H1 (cell line): ENCODE results near the gene MRGPRE. TPM values are rescaled to one million over a fixed set of nuclear protein-coding genes. Genes with fewer than 3 reads are reported as not detected.

Source experiments
- CTCF ChIA-PET: fragments of 300-600 bp; sonication (Branson Sonifier 250); formaldehyde crosslinking; loops from one replicate; lab custom pipeline; 2021; ENCODE audit not compliant: partially characterized antibody; lab: Charles Lee
- POLR2A ChIA-PET: fragments of 300-600 bp; sonication (Branson Sonifier 250); formaldehyde crosslinking; loops from one replicate; lab custom pipeline; 2021; ENCODE audit warnings: inconsistent platforms; ENCODE audit not compliant: partially characterized antibody; lab: Charles Lee
- DNase-seq, 2 experiments: peaks; one replicate each; pipeline versions ENCODE4 v3.0.0 to v3.0.0-alpha.2; 2010 to 2022; ENCODE audit warnings: low spot score in 2 of 2, low read depth in 1 of 2, mixed read lengths in 1 of 2
- FAIRE-seq: peaks from 2 replicates; lab custom pipeline; 2011; peaks lifted over from hg19 to GRCh38; lab: Jason Lieb, UNC
- H2AFZ ChIP-seq: 2 replicates; pipeline ENCODE4 v1.8.1; 2012; ENCODE audit warnings: low read length, inconsistent platforms
- H2AK5ac ChIP-seq: 2 replicates; pipeline ENCODE4 v1.6.1; 2013; ENCODE audit warnings: low read depth, low read length
- H2BK120ac ChIP-seq: replicated peaks from 2 replicates; pipeline ENCODE3; 2013; ENCODE audit warnings: low read depth, low read length, inconsistent platforms
- H2BK12ac ChIP-seq: 2 replicates; pipeline ENCODE4 v1.6.1; 2013; ENCODE audit warnings: low read depth, low read length
- H2BK15ac ChIP-seq: 2 replicates; pipeline ENCODE4 v1.6.1; 2013; ENCODE audit warnings: low read length
- H2BK20ac ChIP-seq: 2 replicates; pipeline ENCODE4 v1.6.1; 2013; ENCODE audit warnings: low read length
- H2BK5ac ChIP-seq: 2 replicates; pipeline ENCODE4 v1.6.1; 2013; ENCODE audit warnings: low read depth, low read length
- H3K14ac ChIP-seq: 2 replicates; pipeline ENCODE4 v1.6.1; 2013; ENCODE audit warnings: inconsistent platforms; ENCODE audit not compliant: insufficient read length
- H3K18ac ChIP-seq: 2 replicates; pipeline ENCODE4 v1.6.1; 2013; ENCODE audit warnings: low read length; ENCODE audit errors: extremely low read depth
- H3K23ac ChIP-seq: 2 replicates; pipeline ENCODE4 v1.6.1; 2013; ENCODE audit warnings: inconsistent platforms; ENCODE audit not compliant: insufficient read length
- H3K23me2 ChIP-seq: 2 replicates; pipeline ENCODE4 v1.6.1; 2013; ENCODE audit warnings: low read depth, low read length
- H3K27ac ChIP-seq: 2 replicates; pipeline ENCODE4 v1.6.1; 2011; ENCODE audit warnings: low read depth, low read length, inconsistent platforms
- H3K27me3 ChIP-seq, 4 experiments: replicated peaks in 1 of 4; 1 replicate in 1 of 4; 2 replicates in 3 of 4; pipeline versions ENCODE4 v1.6.1 to v1.8.1; 2011 to 2013; ENCODE audit warnings: low read length in 3 of 4, mild to moderate bottlenecking in 3 of 4, inconsistent platforms in 2 of 4, mixed read lengths in 2 of 4, moderate library complexity in 1 of 4; ENCODE audit not compliant: control insufficient read depth in 3 of 4, insufficient read depth in 3 of 4; ENCODE audit errors: extremely low read depth in 1 of 4
- H3K36me3 ChIP-seq, 4 experiments: 2 replicates each; pipeline versions ENCODE4 v1.6.1 to v1.8.1; 2011 to 2013; ENCODE audit warnings: mild to moderate bottlenecking in 4 of 4, low read length in 3 of 4, moderate library complexity in 2 of 4, control low read depth in 1 of 4, inconsistent platforms in 1 of 4; ENCODE audit not compliant: insufficient read depth in 4 of 4, control insufficient read depth in 2 of 4
- H3K4ac ChIP-seq: replicated peaks from 2 replicates; pipeline ENCODE3; 2013; ENCODE audit warnings: low read length, low read depth, mixed read lengths, inconsistent platforms; ENCODE audit not compliant: insufficient read length
- H3K4me1 ChIP-seq, 4 experiments: replicated peaks in 1 of 4; 1 replicate in 1 of 4; 2 replicates in 3 of 4; pipeline versions ENCODE4 v1.6.1 to v1.8.1; 2011 to 2013; ENCODE audit warnings: low read length in 3 of 4, inconsistent platforms in 2 of 4, mixed read lengths in 1 of 4; ENCODE audit not compliant: insufficient read depth in 4 of 4, control insufficient read depth in 3 of 4
- H3K4me2 ChIP-seq, 2 experiments: 2 replicates each; pipeline versions ENCODE4 v1.6.1 to v1.8.1; 2011 to 2013; ENCODE audit warnings: low read depth in 2 of 2, low read length in 2 of 2, control low read depth in 1 of 2, inconsistent platforms in 1 of 2, mild to moderate bottlenecking in 1 of 2; ENCODE audit not compliant: insufficient read depth in 1 of 2
- H3K4me3 ChIP-seq, 4 experiments: fragments of 200-600, 300-600 bp in 1 of 4; sonication (generic), shearing (Covaris generic), sonication (Bioruptor Twin) in 1 of 4; 2 replicates each; pipeline versions ENCODE4 v1.5.1 to v1.8.1; 2011 to 2016; ENCODE audit warnings: low read length in 4 of 4, low read depth in 3 of 4, control low read depth in 2 of 4, inconsistent platforms in 2 of 4, mild to moderate bottlenecking in 2 of 4, mixed read lengths in 1 of 4, moderate library complexity in 1 of 4; ENCODE audit not compliant: insufficient read depth in 2 of 4; ENCODE audit errors: extremely low read depth in 1 of 4
- H3K56ac ChIP-seq: replicated peaks from 2 replicates; pipeline ENCODE3; 2013; ENCODE audit warnings: low read depth, mild to moderate bottlenecking, mixed read lengths, low read length, inconsistent platforms; ENCODE audit not compliant: insufficient read length
- H3K79me1 ChIP-seq: 2 replicates; pipeline ENCODE4 v1.6.1; 2013; ENCODE audit warnings: low read depth, low read length, control low read depth
- H3K79me2 ChIP-seq, 2 experiments: 2 replicates each; pipeline versions ENCODE4 v1.6.1 to v1.8.1; 2012 to 2013; ENCODE audit warnings: low read length in 2 of 2, mild to moderate bottlenecking in 2 of 2, inconsistent platforms in 1 of 2; ENCODE audit not compliant: insufficient read depth in 2 of 2, control insufficient read depth in 1 of 2
- H3K9ac ChIP-seq, 4 experiments: replicated peaks in 1 of 4; 1 replicate in 1 of 4; 2 replicates in 3 of 4; pipeline versions ENCODE4 v1.6.1 to v1.8.1; 2011 to 2013; ENCODE audit warnings: low read depth in 3 of 4, low read length in 3 of 4, control low read depth in 2 of 4, mild to moderate bottlenecking in 2 of 4, moderate library complexity in 2 of 4, inconsistent platforms in 1 of 4; ENCODE audit errors: extremely low read depth in 1 of 4
- H3K9me3 ChIP-seq, 2 experiments: 2 replicates each; pipeline versions ENCODE4 v1.6.1 to v1.8.1; 2012 to 2013; ENCODE audit warnings: mild to moderate bottlenecking in 2 of 2, moderate library complexity in 2 of 2, control low read depth in 1 of 2, inconsistent platforms in 1 of 2, low read depth in 1 of 2, low read length in 1 of 2, mixed read lengths in 1 of 2; ENCODE audit not compliant: insufficient read depth in 2 of 2
- H4K20me1 ChIP-seq, 2 experiments: replicated peaks in 1 of 2; 2 replicates each; pipeline versions ENCODE3 to v1.8.1; 2011 to 2013; ENCODE audit warnings: inconsistent platforms in 2 of 2, low read length in 2 of 2, mild to moderate bottlenecking in 1 of 2; ENCODE audit not compliant: insufficient read depth in 2 of 2, control insufficient read depth in 1 of 2
- H4K5ac ChIP-seq: 2 replicates; pipeline ENCODE4 v1.6.1; 2013; ENCODE audit warnings: low read length, low read depth, mixed read lengths, inconsistent platforms; ENCODE audit not compliant: insufficient read length
- H4K8ac ChIP-seq: 2 replicates; pipeline ENCODE4 v1.8.0; 2013; ENCODE audit warnings: mild to moderate bottlenecking, moderate library complexity, low read length, inconsistent platforms; ENCODE audit not compliant: insufficient read depth; ENCODE audit errors: extremely low read depth
- H4K91ac ChIP-seq: replicated peaks from 2 replicates; pipeline ENCODE3; 2013; ENCODE audit warnings: low read length, mixed read lengths, inconsistent platforms; ENCODE audit not compliant: insufficient read length
- KDM4A ChIP-seq: IDR thresholded peaks from one replicate; pipeline ENCODE4 v1.7.1; 2012; ENCODE audit warnings: low read depth, mild to moderate bottlenecking, moderate library complexity, low read length, inconsistent platforms; ENCODE audit not compliant: severe bottlenecking
- PHF8 ChIP-seq: fragments of 200-600 bp; sonication (generic); conservative IDR thresholded peaks from 2 replicates; pipeline ENCODE4 v1.7.1; 2012; ENCODE audit warnings: low read depth, mild to moderate bottlenecking, inconsistent platforms, low read length, moderate library complexity
- RNF2 ChIP-seq: fragments of 200-900, 300-1000 bp; sonication (generic); IDR thresholded peaks from 2 replicates; pipeline ENCODE4 v1.7.1; 2016; ENCODE audit warnings: borderline replicate concordance, low read depth, mild to moderate bottlenecking, antibody characterized with exemption, low read length; ENCODE audit not compliant: poor library complexity, severe bottlenecking; ENCODE audit errors: missing control alignments
- SIX5 ChIP-seq: IDR thresholded peaks from 2 replicates; pipeline ENCODE4 v1.6.1; 2011; ENCODE audit warnings: mild to moderate bottlenecking, low read depth, low read length
- TCF12 ChIP-seq: IDR thresholded peaks from 2 replicates; pipeline ENCODE4 v1.6.1; 2011; ENCODE audit warnings: low read depth, mild to moderate bottlenecking, low read length
- WGBS, 2 experiments: shearing (Covaris generic) in 1 of 2; methylation state at CpG; one replicate each; pipeline versions ENCODE4 v1.1.6 to v1.1.7; 2013 to 2015; ENCODE audit warnings: low lambda C conversion rate in 2 of 2, mixed read lengths in 2 of 2, inconsistent platforms in 1 of 2, low coverage in 1 of 2, missing lambda C conversion rate in 1 of 2; ENCODE audit not compliant: insufficient replicate concordance in 2 of 2, insufficient coverage in 1 of 2, insufficient read length in 1 of 2; ENCODE audit errors: extremely low coverage in 1 of 2, missing lambda C conversion rate in 1 of 2; 5-methylcytosine and 5-hydroxymethylcytosine counted together
- polyA plus RNA-seq, 7 experiments: library from polyadenylated mRNA; depleted of rRNA in 3 of 7; stranded (reverse) in 5 of 7; unstranded in 2 of 7; fragments of >200 nt in 5 of 7; fragments of 200-250 nt in 2 of 7; gene quantifications; 1 replicate in 5 of 7; 2 replicates in 1 of 7; 4 replicates in 1 of 7; pipeline versions ENCODE4 v1.2.1 to v1.2.3, GENCODE V29; 2011 to 2013; ENCODE audit warnings: missing spikeins in 2 of 7, mixed read lengths in 2 of 7
- total RNA-seq: library from RNA; stranded (reverse); fragmentation: NEBNext Ultra II Directional; extraction: Animal tissue kit (Norgen Biotek cat#: 25700); gene quantifications from 2 replicates; pipeline ENCODE4 v1.2.1, GENCODE V29; 2021

Gene MRGPRE
- total and polyA plus RNA-seq, 2 of the 8 experiments (the other 6 are each of a cell fraction or from before 2014, with no cell fraction given), result not detected

- FAIRE-seq, result no peak
- 90% methylated on average over 22 of the region's 23 CpGs; no CpG with 5 or more reads in 1 of the 2 experiments for WGBS, 2 experiments
Observed at GRCh38 chr11:3228445-3228829, 3.8 kb downstream of the MRGPRE start.

More at GRCh38 chr11:3228445-3228829, 3.8 kb downstream of the MRGPRE start:
- Histone ChIP-seq H3K23me2 (no peaks in the 10 kb centered on the region), H2BK15ac (0 out of 2 replicates have a peak overlapping the region, but pooled peaks have one; percentile 10), H3K4me3 (no peak overlapping the region), H3K14ac (no peak overlapping the region), H4K8ac (no peak overlapping the region; the same call in 1 of the 2 replicates), H3K4ac (no peak overlapping the region), H2BK12ac (no peak overlapping the region), H4K20me1 (peaks cover 0 to 2% of the 10 kb centered on the region in 2 experiments), H3K18ac (no peak overlapping the region), H2BK5ac (no peak overlapping the region), H3K36me3 (no peaks in the 10 kb centered on the region), H3K27ac (no peak overlapping the region), H2AK5ac (no peak overlapping the region), H2BK120ac (no peak overlapping the region), H3K23ac (no peak overlapping the region), H2BK20ac (no peak overlapping the region), H3K79me1 (no peaks in the 10 kb centered on the region), H3K4me2 (no peak overlapping the region), H3K9me3 (no peaks in the 10 kb centered on the region), H3K9ac (no peak overlapping the region), H3K79me2 (no peaks in the 10 kb centered on the region), H3K56ac (no peak overlapping the region), H3K27me3 (no peaks in the 10 kb centered on the region), H2AFZ (no peak overlapping the region), H4K91ac (no peak overlapping the region), H4K5ac (no peak overlapping the region), H3K4me1 (peaks cover 0 to 16% (median 7%) of the 10 kb centered on the region in 4 experiments; a peak in 6 of 7 replicates)
- no peak for DNase-seq
- CTCF ChIA-PET, result interaction anchor here (0.6 to 3.2 kb wide), 2 partner anchors 11 kb away, joined by 3 to 15 read pairs; no protein-coding TSS in a partner anchor
- POLR2A ChIA-PET, result no interaction called here
- TF ChIP-seq RNF2, result no peak
- no peak for TF ChIP-seq TCF12
- no peak for TF ChIP-seq KDM4A
- no peak for TF ChIP-seq SIX5
- no peak for TF ChIP-seq PHF8
